ENCODE data around the gene CD82.

CD82 gene

DNA sequence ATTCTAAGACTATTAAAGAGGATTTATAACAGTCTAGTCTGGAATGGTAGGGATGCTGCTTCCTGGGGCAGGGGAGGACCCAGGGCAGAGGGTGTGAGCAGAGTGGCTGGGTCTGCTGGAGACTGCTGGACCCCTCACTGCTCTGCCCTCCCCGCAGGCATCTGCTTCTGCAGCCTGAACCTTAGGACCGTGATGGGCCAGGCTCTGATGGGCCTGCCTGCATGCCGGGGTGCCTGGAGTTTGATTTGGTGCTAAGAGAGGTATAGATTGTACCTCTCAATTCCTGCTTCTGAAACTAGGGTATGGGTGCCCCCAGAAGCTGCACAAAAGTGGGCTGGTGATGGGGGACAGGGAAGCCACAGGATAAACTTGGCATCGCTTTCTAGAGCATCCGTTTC, 54.9 kb downstream of the CD82 start:
- peak; percentile 27 for DNase-seq

DNA sequence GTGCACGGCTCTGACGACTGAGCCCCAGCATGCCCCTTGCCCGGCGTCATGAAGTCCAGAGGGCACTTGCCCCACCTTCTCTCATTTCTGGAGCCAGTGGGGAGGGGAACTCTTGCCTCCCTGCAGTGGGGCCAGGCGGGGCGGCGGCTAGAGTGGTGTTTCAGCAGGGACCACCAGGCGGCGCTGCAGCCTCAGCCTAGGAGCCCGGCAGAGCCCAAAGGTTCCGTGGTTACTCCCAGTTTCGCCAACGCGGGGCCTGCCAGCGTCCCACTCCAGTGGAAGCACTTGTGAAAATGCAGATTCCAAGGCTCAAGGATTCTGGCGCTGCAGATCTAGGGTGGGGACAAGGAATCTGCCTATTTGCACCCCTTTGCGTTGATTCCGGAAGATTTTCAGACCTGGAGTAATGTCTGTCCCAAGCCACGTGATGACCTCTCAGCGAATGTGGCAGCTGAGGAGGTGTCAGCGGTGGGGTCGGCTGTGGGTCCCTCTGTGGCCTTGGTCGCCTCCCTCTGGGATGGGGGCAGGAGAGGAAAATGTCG, 55.7 kb downstream of the CD82 start:
- DNase-seq = peak; percentile 91

DNA sequence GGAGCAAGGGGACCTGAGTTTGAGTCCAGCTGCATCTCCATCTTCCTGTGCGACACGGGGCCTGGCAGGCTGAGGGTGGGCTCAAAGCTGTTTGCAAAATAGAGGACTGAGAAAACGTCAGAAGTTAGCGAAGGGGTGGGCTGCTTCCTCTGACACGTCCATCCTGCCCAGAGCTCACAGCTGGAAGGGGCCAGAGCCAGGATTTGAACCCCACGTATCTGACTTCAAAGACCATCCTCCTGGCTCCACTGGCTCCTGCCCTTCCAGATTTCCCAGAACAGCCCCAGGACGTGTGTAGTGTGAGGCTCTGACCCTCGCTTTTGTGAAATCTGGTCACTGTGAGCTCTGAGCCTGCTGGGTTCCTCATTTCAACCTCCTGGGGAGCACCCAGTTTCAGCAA, 56.3 kb downstream of the CD82 start:
- peak; percentile 39 for DNase-seq

DNA sequence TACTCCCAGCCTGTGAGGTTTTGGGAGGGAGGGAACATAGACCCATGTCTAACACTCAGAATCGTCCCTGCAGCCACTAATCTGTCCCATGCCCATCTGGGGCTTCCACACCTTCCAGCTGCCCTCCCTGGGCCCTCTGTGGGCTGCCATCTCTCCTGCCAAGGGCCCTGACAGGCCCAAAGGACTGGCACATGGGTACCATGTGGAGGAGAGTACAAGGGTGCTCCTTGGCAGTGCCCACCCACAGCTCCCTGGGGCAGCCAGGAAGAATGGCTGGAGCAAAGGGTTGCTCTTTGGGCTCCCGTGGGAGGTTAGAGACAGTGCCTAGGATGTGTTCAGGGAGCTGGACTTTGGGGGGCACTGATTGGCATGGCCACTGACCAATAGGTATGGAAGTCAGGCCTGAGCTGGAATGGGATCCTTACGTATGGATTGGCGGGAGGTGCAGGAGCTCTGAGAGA, 56.8 kb downstream of the CD82 start:
- peak; percentile 41 for DNase-seq

DNA sequence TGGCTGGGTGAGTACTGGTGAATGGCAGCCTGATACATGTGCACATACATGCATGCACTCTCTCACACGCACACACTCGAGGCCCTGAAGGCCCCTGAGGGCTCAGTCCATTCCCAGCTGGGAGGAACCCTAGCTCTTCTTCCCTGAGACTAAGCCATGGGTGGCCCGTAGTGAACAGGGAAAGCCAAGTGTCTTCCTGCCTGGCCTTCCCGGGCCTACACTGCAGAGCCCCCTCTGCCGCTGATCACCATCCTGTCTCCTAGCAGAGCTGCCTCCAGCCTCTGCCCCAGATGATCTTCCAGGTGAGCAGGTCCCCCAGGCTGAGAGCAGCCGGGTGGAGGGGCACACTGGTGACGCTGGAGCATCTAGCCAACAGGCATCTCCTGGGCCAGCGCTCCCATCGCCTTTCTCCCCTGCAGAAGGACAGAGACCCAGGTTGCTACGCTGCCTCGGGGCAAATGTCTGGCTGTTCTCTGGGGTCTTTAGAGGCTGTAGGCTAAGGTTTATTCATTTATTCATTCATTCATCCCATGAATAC, 57.3 kb downstream of the CD82 start:
- peak; percentile 41 for DNase-seq

DNA sequence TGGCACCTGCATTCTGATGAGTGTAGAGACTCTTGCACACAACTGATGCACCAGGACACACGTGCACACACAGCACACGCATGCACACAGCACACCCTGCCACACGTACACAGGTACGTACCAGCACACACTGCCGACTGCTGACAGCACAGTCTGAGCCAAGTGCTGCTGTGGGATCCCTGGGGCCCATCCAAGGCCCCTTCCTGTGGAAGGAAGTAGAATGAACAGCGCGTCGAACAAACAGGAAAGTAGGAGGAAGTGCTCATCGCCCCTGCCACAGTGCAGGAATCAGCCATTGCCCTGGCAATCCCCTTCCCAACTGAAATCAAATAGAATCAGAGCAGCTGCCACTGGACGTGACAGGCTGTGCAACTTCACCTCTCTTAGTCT, 57.9 kb downstream of the CD82 start:
- DNase-seq = peak; percentile 46

DNA sequence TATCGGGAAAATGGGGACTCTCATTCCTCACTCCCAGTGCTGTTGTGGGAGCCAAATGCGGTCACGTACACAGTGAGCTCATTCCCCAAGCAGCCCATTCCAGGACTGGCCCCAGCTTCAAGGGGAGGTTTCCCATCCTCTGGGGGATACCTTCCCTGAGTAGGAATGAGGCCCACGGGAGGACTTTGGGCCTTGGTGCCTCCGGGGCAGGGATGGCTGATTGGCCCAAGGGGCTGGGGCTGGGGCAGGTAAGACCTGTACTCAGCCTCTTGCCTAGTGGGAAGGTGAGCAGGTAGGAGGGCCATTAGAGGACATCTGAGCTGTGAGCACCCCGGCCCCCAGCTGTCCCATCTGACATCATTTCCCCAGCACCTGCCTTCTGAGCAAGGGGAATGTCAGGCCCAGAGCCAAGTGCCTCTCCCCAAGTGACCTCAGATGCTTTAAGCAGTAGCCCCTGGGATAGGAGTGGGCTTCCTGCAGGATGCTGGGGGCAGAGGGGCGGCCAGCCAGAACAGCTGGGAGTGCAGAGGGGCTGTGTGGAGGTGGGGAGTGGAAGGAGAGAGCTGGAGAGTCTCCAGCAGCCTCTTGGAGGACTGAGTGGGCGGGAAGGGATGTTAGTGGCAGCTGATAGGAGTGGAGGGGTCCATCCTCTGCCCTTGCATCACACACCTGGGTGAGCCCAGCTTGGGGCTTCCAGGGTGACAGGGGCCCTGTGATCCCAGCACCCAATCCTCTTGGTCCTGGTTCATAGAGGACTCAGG, 58.4 kb downstream of the CD82 start:
- DNase-seq = peak; percentile 61

DNA sequence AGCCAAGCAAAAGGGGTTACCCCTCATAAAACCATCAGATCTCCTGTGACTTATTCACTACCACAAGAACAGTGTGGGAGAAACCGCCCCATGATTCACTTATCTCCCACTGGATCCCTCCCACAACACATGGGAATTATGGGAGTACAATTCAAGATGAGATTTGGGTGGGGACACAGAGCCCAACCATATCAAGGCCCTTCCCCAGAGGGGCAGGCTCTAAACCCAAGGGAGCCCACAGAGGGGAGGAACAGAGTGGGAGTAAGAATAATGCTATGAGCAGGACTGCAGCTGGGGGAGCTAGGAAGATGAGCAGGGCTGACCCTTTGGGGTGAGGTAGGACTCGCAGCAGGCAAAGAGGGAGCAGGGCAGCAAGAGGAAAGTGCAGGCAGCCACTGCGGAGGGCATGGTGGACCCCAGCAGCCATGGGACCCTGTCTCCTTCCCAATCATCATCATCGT, 59.3 kb downstream of the CD82 start:
- DNase-seq = peak; percentile 35

DNA sequence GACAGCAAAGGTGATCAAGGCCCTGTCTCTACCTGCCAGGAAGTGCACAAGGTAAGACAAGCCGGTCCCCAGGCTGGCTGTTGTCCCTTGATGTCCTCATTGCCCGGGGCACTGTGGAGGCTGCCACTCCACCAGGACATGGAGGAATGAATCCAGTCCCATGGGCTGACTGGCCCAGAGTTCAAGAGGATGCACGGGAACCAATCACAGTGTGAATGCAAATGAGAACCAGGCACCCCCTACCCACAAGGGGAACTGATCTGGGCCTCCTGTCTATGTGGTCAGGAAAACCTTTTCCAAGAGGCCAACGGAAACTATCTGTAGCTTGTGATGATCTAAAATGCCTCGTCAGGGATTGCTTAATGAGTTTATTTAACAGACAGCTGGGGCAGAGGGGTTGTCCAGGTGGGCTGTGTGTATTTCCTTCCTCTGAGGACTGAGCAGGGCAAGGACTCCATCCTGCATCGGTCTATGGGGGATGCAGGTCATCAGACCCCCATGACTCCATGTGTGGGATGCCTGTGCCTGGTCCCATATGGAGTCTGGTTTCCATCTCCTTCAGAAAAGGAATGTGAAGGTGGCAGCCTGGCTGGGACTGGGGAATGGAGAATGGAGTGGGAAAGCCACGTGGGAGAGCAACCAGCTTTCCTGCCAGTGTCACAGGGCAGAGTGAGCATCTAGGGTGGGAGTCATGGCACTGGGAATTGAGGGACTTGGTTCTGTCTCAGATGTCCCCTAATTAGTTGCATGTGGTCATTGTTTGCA, 60.5 kb downstream of the CD82 start:
- DNase-seq = peak; percentile 38

DNA sequence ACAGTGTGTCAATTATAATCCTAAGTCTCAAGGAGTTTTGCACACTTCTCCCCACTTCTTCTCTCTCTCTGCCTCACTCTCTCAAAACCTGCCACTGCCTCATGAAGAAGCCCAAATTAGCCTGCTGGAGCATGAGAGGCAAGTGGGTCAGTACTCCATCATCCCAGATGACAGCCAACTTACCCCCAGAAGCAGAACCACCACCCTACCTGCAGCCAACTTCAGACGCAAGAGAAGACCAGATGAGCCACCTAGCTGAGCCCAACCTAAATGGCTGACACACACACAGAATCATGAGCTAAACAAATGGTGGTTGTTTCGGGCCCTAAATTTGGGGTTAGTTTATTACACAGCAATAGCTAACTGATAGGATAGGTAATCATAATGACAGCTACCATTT, 61.2 kb downstream of the CD82 start:
- no peak for DNase-seq

DNA sequence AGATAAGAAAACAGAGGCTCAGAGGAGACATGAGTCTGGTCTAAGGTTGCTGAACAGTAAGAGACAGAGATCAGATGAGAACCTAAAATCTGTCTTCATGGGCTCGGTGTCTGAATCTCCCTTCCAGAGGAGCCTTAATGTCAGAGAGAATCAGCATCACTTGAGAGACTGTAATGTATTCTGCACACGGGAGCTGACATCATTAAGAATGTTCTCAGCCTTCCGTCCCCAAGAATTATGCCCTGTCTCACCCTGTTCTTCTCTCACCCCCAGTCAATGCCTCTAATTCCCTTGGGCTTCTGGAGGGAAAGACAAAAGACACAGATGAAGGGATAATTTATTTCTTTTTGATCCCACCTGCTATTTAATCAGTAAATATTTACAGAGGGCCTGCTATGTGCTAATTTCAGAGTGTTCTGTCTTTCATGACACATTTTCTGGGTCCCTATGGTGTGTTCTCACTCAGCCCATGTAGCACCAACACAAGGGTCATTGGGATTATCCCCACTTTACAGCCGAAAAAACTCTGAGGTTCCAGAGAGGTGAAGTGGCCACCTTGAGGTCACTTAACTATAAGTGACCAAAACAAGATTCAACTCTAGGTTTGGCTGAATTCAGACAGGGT, 61.8 kb downstream of the CD82 start:
- no peak for DNase-seq

DNA sequence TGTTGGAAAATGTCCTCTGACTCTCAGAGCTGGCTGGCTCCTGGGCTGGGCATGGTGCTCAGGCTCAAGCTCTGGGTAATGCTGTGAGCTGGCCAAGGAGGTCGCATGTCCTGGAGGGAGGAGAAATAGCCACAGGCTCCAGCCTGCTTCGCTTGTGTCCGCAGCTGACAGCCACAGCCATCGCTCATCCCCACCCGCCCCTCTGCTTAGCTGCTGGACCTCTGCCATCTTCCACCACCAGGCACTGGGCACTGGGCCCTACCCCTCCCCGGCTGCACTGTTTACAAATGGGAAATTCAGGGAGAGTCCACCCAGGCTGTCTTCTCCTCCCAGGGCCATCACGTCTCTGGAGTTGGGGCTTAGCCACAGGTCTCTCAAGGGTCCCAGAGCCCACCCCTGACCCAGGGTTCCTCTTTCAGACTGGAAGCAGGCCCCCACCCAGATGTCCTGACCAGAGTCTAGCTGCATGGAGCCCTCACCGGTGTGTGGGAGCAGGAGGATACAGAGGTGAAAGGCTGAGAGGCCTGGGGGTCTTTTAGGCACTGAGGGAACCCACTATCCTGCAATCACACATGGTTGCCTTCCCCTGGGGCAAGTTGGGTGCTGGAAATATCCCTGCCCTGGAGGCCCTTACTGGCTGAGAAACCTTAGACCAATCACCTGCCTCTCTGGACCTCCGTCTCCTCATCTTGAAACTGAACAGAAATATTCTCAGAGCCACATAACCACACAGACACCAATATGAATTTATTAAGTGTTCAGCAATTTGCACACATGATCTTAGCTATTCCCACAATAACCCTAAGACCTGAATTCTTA, 62.7 kb downstream of the CD82 start:
- peak; percentile 88 for DNase-seq

DNA sequence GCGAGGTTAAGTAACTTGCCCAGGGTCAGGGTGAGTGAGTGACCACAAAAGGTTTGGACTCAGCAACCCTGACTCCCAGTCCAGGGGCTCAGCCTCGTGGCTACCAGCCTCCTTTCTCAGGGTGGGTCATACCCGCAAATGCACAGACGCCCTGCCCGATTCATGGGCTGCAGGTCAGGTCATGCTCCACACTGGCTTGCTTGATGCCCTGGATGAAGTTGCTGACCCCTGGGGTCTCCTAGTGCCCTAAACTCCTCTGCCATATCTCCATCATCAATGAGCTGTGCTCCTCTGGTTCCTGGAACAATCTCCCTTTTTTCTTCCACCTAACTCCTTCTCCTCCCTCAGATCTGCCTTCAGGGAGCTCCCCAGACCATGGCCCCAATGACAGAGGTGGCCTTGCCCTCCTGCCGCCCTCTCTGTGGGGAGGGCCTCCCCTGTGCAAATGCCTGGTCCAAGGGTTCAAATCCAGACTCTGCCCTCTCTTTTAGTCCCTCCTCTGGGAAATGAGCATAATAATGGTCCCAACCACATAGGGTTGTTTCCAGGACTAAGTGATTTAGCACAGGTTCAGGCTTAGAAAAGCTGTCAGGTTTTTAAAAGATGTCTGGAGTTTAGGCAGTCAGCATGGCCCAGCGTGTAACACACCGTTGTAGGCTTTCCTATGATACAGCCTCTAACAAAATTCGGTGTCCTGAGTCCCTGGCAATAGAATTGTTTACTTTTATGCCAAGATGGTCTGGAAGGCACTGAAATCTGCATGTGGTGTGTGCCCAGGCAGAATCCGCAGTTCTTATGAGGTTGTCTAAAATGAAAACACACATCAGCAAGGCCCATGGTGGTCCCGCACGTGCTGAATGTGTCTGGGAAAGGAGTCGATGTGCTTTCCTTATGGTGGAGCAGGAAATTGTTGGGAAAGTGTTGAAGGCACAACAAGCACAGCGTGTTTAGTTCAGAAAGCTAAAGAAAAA, 63.6 kb downstream of the CD82 start:
- no peak for DNase-seq

DNA sequence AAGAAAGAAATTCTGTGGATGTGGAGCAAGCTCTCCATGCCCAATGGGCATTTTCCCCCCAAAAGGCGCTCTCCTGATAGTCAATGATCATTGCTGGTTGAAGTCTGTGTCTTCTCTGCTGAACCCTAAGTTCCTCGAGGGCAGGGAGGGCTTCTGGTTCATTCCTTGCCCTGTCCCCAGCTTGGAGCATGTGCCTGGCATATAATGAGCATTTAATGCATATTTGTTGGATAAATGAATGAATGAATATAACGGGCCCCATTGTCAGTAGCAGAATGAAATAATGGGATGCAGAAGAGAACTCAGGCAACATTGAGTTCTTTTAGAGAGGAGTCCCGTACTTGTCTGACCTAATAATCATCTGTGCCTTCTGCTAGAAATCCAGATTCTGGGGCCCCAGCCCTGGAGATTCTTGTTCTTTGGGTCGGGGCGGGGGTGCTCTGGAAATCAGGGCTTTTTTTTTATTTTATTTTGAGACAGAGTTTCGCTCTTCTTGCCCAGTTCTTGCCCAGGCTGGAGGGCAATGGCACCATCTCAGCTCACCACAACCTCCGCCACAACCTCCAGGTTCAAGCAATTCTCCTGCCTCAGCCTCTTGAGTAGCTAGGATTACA, 64.4 kb downstream of the CD82 start:
- no peak for DNase-seq

DNA sequence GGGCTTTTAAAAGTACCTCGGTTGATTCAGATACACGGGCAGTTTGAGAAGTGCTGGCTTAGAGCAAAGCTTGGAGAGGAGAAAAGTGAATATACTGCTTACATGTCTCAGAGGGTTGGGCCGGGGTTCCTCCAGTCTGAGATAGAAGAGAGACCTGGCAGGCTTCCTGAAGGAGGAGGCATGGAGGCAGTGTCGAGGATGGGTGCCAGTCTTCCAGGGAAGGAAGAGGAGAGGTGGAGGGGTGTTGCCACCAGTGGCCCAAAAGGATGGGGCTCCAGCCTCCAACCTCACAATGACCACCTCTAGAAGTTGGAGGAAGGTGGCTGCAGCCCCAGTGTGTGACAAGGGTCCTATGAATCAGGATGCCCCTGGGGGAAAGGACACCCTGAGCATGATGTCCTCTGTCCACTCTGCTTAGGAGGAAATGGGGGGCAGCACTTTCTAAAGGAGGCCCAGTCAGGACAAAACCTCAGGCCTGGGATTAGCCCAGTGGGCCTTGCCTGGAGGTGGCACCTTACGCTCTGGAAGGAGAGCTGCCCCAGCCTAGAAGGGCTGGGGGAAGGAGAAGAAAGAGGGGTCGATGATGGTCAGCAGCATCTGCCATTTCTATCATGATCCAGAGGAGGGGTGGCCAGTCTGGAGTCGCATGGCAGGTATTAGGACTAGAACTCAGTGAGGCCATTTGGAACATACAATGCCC, 65.2 kb downstream of the CD82 start:
- no peak for DNase-seq

DNA sequence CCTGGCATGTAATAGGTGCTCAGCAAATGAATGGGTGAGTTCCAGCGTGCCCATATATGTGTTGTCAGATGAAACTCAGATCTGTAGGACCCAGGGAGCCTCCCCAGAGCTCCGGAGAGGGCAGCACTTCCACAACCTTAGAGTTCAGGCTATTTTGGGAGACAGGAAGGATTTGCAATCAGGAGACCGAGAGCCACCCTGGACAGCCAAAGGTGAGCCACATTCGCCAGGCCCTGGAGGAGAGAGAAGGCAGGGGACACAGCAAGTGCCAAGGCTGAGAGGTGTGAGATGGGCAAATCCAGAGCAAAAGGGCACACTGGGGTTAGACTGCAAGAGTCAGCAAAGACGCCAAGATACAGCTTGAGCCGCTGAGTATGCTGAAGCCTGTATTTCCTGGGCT, 66.4 kb downstream of the CD82 start:
- no peak for DNase-seq

DNA sequence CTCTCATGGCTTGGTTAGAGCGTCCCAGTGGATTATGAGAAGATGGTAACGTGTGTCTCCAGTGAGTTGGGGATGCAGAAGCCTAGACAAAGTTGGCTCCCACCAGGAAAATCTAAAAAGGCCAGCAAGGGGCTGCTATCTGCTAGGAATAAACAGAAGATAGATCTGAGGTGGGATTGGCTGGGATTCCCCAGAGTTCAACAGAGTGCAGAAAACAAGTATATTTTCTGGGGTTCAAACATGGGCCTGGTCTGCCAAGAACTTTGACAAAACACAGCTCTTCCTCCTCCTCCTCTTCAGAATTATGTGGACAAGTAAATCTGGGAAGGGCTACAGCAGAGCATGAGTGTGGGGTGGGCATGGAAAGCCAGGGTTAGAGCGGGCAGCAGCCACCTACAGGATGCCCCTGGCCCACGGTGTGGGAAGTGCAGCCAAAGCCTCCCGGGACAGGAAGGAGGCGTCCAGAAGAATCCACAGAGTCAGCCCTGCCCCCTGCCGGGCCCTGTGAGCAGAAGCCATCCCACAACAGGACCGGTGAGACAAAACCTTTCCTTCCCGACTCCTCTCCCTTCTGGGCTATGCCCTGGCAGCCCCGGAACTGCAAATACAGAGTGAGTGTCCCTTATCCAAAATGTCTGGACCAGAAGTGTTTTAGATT, 67.1 kb downstream of the CD82 start:
- peak; percentile 42 for DNase-seq

DNA sequence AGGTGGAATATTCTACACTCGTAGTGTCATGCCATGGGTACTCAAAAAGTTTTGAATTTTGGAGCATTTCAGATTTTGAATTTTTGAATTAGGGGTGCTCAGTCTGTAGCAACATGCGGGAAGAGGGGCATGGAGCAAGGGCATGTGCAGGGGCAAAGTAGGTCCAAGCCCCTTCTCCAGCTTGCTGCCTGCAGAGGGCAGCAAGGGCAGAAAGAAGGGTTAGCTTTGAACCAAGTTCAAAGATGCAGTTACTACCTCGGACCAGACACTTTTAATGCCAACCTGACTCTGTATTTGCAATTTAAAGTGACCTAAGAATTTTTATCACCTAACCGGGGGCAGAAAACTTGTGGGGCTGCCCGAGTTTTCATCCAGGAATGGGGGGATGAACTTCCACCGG, 68.2 kb downstream of the CD82 start:
- peak; percentile 38 for DNase-seq

Data from right forelimb (tissue), 1 donor.